BJ (cell line): ENCODE results near the gene AHSP. TPM values are rescaled to one million over a fixed set of nuclear protein-coding genes. Genes with fewer than 3 reads are reported as not detected.
"Not testable (repeated sequence)": the region's sequence is repeated elsewhere in the genome, so short reads cannot be mapped to it uniquely, and the experiment has no call there.

Experiments used
- CTCF ChIA-PET: fragments of 350-600 bp; formaldehyde crosslinking; extraction: SDS; loops from one replicate; lab custom pipeline; 2021; ENCODE audit warnings: antibody characterized with exemption, inconsistent platforms; lab: Yijun Ruan, JAX
- POLR2A ChIA-PET: fragments of 300-600 bp; sonication (Branson Sonifier 250); formaldehyde crosslinking; extraction: SDS; loops from one replicate; lab custom pipeline; 2021; ENCODE audit warnings: antibody characterized with exemption; lab: Charles Lee
- DNase-seq: peaks from one replicate; pipeline ENCODE4 v3.0.0-alpha.2; 2011; ENCODE audit warnings: low read depth
- H3K27me3 ChIP-seq: 2 replicates; pipeline ENCODE4 v1.6.0; 2011; ENCODE audit warnings: low read length; ENCODE audit not compliant: control insufficient read depth, insufficient read depth
- H3K36me3 ChIP-seq: 2 replicates; pipeline ENCODE4 v1.5.1; 2011; ENCODE audit warnings: low read length; ENCODE audit not compliant: control insufficient read depth, insufficient read depth
- H3K4me3 ChIP-seq: 2 replicates; pipeline ENCODE4 v1.5.1; 2011; ENCODE audit warnings: low read depth, mild to moderate bottlenecking, control low read depth, low read length
- polyA plus RNA-seq: library from polyadenylated mRNA; depleted of rRNA; stranded (reverse); fragments of >200 nt; gene quantifications from 2 replicates; pipeline ENCODE4 v1.2.3, GENCODE V29; 2011
- TF ChIP-seq, protein P1 (sequence below): IDR thresholded peaks from 2 replicates; pipeline ENCODE4 v1.5.1; 2011; ENCODE audit warnings: low read depth, mild to moderate bottlenecking, control low read depth, inconsistent platforms, low read length, moderate library complexity; ENCODE audit not compliant: insufficient read depth

AHSP gene
- polyA plus RNA-seq, 1 experiment = not detected

DNA sequence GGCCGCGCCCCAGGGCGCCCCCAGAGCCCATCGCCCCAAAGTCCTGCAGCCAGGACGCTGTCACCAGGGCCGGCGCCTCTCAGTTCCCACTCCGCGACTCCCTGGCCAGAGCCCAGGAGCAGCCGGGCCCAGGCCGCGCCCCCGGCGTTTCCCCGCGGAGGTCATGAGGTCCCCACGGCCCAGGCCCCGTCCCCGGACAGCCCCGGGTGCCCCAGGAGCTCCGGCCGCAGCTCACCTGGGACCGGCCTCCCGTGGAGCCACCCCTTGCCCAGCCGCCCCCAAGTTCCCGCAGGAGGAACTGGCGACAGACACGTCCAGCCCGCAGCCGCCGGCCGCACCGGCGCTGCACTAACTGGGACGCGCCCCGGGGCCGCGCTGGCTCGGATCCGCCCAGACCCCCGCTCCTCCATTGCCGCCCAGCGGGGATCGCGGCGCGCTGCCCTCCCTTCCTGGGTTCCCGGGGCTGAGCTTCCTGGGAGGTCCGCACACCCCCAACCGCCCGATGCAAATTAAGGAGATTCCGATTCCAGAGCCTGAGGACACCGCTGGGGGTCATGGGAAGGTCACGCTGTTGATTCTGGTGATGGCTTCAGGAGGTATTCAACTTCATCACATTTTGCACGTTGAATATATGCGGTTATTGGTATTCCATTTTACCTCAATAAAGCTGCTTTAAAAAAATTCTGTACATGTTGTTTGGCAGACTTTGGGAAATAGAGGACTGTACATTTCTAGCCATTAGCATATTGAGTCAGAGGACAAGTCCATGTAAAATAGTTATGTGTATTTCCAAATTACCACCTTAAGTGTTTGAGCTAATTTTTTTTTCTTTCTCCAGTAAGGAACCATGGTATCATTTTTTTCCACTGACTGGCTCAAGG, 9.9 kb downstream of the AHSP start:
- no peak for DNase-seq
- Histone ChIP-seq H3K36me3 (no peaks in the 10 kb centered on the region), H3K4me3 (no peak overlapping the region), H3K27me3 (0 out of 2 replicates have a peak, but pooled peaks cover 3% of the 10 kb centered on the region)
- CTCF ChIA-PET = no interaction called here
- TF ChIP-seq, protein P1, sequence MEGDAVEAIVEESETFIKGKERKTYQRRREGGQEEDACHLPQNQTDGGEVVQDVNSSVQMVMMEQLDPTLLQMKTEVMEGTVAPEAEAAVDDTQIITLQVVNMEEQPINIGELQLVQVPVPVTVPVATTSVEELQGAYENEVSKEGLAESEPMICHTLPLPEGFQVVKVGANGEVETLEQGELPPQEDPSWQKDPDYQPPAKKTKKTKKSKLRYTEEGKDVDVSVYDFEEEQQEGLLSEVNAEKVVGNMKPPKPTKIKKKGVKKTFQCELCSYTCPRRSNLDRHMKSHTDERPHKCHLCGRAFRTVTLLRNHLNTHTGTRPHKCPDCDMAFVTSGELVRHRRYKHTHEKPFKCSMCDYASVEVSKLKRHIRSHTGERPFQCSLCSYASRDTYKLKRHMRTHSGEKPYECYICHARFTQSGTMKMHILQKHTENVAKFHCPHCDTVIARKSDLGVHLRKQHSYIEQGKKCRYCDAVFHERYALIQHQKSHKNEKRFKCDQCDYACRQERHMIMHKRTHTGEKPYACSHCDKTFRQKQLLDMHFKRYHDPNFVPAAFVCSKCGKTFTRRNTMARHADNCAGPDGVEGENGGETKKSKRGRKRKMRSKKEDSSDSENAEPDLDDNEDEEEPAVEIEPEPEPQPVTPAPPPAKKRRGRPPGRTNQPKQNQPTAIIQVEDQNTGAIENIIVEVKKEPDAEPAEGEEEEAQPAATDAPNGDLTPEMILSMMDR = no peak
- POLR2A ChIA-PET = no interaction called here

DNA sequence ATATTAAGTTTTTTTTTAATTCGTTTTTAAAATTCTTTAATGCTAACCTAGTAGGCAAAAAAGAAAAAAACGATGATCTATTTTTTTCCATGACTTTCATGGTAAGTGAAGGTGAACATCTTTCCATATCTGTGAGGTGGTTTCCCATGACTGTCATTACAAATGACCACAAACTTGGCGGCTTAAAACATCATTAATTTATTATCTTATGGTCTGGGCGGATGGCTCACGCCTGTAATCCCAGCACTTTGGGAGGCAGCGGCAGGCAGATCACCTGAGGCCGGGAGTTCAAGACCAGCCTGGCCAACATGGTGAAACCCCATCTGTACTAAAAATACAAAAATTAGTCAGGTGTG, 10.5 kb downstream of the AHSP start:
- H3K36me3 ChIP-seq, POLR2A ChIA-PET, H3K27me3 ChIP-seq, CTCF ChIA-PET, H3K4me3 ChIP-seq, DNase-seq: not testable (repeated sequence)

GRCh38 chr16:31539762-31540161, 12.1 kb downstream of the AHSP start:
- DNase-seq, CTCF ChIA-PET, H3K27me3 ChIP-seq, H3K36me3 ChIP-seq, H3K4me3 ChIP-seq, POLR2A ChIA-PET: not testable (repeated sequence)

DNA sequence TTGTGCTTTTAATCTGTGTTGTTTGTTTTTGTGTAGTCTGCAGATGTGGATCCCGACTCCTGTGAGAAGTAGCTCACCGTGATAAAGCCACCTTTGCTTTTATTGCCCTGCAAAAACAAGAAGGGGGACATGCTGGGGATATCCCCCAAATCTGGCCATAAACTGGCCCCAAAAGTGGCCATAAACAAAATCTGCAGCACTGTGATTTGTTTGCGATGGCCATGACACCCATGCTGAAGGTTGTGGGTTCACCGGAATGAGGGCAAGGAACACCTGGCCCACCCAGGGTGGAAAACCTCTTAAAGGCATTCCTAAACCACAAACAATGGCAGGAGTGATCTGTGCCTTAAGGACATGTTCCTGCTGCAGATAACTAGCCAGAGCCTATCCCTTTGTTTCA, 15.1 kb downstream of the AHSP start:
- POLR2A ChIA-PET = no interaction called here
- TF ChIP-seq, protein P1 = no peak
- Histone ChIP-seq H3K36me3 (no peaks in the 10 kb centered on the region), H3K4me3 (no peak overlapping the region), H3K27me3 (no peaks in the 10 kb centered on the region)
- DNase-seq = no peak
- CTCF ChIA-PET = no interaction called here

GRCh38 chr16:31561426-31562233, 33.9 kb downstream of the AHSP start:
- ChIA-PET CTCF (no interaction called here), POLR2A (no interaction called here)
- Histone ChIP-seq H3K4me3 (no peak overlapping the region), H3K27me3 (no peaks in the 10 kb centered on the region), H3K36me3 (no peaks in the 10 kb centered on the region)
- no peak for DNase-seq
- TF ChIP-seq, protein P1 = no peak
